ENCODE data around the gene ANKH.
"Not testable (repeated sequence)": the region's sequence is repeated elsewhere in the genome, so short reads cannot be mapped to it uniquely, and the experiment has no call there.

The ANKH gene

GRCh38 chr5:14824499-14824898, 47.1 kb downstream of the ANKH start:
- no peak for DNase-seq

DNA sequence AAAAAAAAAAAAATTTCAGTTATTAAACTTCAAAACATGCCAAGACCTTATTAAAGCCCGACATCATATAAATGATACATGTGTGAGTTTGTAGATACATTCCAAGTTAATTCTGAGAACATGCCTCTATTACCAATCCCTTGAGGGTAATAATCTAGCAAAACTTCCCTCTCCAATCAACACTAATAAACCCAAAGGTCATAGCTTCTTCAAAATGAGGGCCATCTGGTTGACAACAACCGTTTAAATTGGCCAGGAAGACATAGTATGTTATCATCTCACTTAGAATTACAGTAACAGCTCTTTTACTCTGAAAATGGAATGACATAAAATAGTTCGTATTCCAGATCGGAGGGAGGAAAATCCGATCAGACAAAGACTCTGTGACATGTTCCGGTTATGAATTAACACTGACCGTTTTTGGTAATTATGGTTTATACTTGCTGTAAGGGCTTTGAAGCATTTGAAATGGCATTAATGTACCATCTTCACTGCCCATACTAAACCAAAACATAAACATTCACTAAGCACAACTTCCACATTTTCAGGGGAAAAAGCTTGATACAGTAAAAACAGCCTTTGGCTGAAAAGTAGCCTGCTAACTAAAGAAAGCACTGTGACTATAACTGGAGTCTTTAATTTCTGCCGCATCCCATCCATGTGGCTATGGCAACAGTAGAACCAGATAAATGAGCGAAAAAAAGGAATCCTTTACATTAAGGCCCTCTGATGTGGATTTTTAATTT, 50.3 kb downstream of the ANKH start:
- DNase-seq, result no peak

DNA sequence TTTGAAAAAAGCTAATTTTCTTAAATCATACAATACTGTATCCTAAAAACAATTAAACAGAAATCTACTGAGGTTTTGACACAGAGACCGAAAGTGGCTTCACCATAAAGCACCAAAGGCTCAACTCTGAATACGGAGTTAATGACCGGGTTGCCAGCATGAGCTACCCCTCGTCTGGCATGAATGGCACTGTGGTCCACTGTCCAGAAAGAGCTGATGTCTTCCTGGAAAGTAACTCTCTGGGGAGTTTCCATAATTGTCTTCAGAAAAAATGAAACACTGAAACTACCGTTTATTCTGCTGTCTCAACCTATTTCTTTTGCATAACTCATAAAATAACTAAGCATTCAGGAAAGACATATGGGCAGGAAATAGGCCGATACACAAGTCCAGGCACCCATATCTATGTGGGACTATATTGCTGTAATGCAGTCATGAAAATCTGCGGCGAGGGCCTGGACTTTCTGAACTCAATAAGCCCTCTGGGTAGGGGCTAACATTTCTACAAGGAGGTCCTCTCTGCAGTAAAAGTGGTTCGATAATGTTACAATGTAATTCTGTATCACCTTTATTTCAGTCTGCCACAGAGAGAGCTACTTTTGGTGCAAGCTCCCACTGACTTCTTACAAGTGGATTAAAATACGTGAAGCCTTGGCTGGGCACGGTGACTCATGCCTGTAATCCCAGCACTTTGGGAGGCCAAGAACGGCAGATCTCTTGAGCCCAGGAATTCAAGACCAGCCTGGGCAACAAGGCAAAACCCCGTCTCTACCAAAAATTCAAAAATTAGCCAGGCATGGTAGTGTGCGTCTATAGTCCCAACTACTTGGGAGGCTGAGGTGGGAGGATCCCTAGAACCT, 52.4 kb downstream of the ANKH start:
- no peak for DNase-seq

GRCh38 chr5:14817762-14818136, 53.8 kb downstream of the ANKH start:
- not testable (repeated sequence) for DNase-seq

DNA sequence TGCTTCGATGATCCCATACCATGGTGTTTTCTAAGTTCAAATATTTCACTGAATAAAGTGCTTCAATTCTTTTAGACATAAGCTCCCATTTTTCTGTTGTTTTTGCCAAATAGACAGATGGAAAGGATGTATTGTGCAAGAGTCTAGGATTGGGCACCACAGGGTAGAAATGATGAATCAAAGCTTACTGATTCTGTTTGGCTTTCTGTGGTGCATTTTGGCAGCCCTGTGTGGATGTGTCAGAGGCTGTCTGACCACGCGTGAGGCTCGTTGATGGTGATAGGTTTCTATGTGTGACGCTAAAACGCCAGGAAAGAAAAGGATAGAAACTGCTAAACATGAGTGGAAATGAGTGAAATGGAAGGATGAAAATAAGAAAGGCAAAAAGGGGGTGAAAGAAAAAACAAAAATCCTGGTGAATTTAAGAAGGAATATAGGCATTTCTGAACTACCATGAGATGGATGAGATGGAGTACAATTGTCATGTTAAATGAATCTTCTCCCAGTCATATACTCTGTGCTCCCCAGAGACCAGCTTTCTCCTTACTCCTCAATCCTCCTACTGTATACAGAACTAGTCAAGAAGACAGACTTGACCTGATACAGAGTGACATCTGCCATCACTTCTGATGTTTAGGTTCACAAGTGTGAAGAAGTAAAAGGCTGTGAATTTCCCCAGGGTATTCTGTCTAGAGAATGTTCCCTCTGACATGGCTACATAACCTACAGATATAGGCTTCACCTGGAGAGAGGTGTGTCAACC, 54.4 kb downstream of the ANKH start:
- no peak for DNase-seq

DNA sequence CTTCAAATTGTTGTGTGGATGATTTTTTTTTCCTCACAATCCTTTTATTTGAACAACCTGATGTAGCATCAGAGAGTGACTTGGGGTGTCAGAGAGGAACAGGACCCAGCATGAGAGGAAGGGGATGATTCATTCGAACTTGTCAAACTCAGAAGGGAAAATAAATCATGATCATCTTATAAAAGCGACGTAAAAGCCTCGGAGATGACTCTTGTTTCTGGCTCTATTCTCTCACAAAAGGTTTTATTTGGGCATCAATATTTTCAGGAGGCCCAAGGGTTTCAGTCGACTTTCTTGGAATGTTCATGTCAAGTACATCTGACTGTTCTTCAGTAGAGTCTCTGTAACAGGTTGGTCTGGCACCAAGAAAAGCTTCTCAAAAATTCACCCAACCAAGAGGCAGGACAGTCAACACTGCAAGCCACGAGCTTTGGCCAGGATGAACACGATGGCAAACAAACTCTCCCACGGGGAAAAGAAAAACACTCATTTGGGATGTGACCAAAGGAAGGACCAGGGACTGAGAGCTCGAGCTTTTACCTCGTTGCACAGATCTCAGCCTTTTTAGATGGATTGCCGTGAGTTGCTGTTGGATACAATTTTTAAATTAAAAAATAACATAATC, 55.1 kb downstream of the ANKH start:
- DNase-seq, result no peak

GRCh38 chr5:14813747-14814146, 57.8 kb downstream of the ANKH start:
- no peak for DNase-seq

- DNase-seq, result no peak
Measured at GRCh38 chr5:14812166-14812565, 59.4 kb downstream of the ANKH start.

- no peak for DNase-seq
Measured at GRCh38 chr5:14810928-14811572, 60.5 kb downstream of the ANKH start.

DNA sequence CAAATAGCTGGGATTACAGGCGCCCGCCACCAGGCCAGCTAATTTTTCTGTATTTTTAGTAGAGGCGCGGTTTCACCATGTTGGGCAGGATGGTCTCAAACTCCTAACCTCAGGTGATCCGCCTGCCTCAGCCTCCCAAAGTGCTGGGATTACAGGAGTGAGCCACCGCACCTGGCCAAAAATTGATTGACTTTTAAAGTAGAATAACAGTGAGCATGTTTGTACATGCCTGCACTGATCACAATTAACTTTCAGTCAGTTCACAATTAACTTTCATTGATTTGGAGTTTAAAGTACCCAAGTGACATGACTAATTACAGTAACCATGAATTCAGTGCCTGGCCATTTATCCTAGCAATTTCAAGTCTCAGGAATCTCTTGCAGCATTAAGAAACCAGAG, 61.3 kb downstream of the ANKH start:
- DNase-seq, result no peak

DNA sequence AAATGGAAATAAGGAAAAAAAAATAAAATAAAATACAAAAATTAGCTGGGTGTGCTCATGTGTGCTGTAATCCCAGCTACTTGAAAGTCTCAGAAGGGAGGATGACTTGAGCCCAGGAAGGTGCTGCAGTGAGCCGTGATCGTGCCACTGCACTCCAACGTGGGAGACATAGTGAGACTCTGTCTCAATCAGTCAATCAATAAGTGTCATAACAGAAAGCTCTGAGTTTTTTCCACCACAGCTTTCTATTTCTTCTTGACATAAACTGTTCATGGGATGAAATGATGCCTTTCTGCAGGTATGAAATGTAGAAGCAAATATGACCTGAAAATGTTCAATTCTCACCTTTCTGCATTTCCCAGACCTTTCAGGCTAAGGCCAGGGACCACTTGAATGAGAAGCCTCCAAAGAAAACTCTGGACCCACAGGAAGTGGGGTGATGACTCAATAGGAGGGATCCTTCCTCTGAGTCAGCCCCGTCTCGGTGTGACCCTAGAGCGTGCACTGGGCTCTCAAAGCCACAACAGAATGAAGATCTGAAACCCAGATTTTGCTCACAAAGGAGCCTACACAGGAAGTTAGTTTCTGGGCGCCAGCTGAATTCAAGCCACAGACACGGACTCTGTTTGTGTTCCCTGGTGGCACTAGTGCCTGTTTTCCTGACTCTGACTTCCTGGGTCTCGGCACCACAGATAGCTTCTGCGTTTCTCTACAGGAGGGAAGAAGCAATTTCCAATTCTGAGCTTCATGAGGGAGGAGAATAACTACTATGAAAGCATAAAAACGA, 62.0 kb downstream of the ANKH start:
- DNase-seq, result no peak

DNA sequence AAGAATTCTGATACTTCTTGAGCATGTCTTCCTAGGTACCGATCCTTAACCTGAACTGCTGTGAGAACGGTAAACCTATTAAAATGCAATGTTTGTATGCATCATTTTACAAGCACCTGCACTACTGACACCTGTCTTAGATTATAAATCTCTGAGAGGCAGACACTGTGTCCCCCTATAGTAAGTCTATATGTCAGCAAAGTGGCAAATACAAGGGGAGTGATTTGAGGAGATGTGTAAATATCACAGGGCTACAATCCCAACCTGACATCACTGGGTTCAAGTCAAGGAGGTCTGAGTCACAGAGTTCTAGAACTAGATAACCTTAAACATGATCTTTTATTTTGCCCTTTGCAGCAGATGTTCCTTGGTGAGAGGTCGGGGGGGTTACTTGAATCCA, 64.1 kb downstream of the ANKH start:
- no peak for DNase-seq

GRCh38 chr5:14806456-14806855, 65.1 kb downstream of the ANKH start:
- DNase-seq, result no peak

DNA sequence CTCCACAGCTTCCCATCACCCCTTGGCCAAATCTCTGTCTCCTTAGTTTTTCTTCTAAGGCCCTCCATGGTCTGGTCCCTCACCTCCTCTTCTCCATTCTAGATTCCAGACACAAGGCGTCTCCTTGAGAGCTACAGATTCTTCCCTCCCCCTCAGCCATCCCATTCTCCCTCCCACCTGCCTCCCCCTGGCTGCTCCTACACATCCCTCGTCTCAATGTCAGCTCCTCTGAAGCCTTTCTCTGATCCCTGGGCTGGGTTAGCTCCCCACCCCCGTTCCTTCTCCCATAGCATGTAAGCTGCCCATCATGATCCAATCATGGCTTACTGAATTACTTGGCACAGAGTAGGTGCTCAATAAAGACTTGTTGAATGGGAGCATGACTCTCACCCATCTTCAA, 69.0 kb downstream of the ANKH start:
- DNase-seq, result no peak

DNA sequence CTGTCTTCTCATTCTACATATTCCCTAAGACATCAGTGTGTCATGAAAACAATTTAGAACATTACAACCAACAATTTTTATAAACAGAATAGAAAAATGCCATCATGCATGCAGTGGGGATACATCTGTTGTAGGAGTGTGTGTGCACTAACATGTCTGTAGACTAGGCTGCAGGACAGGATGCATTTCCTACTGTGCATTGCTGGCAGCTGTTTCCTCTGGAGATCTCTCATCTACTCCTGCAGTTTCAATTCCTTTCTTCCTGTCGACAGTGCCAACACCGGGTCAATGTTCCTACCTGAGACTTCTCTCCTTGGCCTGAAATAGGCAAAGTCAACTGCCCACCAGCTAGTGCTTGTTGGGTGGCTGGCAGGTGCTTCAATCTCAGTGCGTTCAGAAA, 69.8 kb downstream of the ANKH start:
- no peak for DNase-seq

- not testable (repeated sequence) for DNase-seq
Measured at GRCh38 chr5:14797385-14797784, 74.2 kb downstream of the ANKH start.

- no peak for DNase-seq
Measured at GRCh38 chr5:14794583-14795230, 76.9 kb downstream of the ANKH start.

DNA sequence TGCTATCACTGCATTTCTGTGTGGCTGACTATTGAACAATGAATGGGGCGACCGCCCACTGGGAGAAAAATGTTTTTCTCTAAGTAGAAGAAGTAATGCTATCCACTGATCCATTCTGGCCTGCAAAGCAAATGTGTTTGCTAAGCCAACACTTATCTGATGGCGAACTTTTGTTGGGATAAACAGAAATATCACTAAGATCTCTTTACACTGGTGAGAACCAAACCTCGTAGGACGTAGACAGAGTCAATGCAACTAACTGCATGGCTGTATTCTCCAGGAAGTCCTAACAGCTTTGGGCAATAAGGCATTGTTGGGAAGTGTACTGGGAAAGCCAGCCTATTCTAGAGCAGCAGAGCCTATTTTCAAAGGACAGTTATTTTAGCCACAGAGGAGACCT, 77.7 kb downstream of the ANKH start:
- DNase-seq, result no peak

DNA sequence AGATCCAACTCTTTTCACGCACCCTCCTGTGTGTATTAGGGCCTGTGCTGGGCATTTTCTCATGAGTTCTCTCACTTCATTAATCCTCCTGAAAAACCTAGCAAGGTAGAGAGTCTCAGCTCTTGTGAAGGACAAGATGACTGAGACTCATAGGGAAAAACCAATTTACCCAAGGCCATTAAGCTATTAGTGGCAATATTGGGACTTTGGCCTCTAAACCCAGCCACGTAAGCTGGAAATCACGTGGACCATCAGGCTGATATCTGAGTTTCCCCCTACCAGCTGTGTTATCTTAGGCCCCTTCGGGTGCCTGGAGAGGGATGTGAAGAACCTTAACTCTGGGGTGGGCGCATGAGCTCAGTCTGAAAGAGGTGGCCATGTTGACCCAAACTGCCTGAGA, 80.7 kb downstream of the ANKH start:
- DNase-seq, result no peak

DNA sequence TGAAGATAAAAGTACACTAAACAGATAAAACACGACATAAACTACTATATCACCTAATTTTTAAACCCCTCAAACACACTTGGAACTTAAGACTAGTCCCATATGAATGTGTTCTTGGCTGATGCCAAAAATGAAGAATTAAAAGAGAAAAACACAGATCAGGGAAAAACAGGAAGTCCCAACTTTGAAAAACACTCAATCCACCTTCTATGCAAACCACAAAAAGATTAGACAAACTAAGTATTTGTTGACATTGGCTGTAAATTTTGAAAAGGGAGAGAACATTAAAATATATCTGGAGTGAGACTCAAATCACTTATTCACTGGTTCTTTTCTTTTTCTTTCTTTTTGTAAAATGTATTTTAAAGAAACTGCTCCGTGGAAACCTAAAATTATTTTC, 81.4 kb downstream of the ANKH start:
- no peak for DNase-seq

Data from NCI-H748 treated with DMSO at 0.1 percent for 48 hours (cell line).